Body of pancreas (tissue), 4 donors: Measurements from ENCODE around the gene ANKRD13B.

ENCODE experiments used
- POLR2A ChIP-seq, 3 donors: fragments of 450-650 bp; IDR thresholded peaks; one replicate each; pipeline ENCODE4 v1.6.1; 2016; ENCODE audit warnings: antibody characterized with exemption in 3 of 3, mild to moderate bottlenecking in 2 of 3
- TF ChIP-seq, protein P1 (sequence below), 7 experiments: fragments of 450-650 bp in 4 of 7; fragments of 200-600 bp in 3 of 7; sonication (generic) in 3 of 7; IDR thresholded peaks; one replicate each; pipeline ENCODE4 v1.5.1; 2016 to 2019; ENCODE audit warnings: antibody characterized with exemption in 7 of 7

DNA sequence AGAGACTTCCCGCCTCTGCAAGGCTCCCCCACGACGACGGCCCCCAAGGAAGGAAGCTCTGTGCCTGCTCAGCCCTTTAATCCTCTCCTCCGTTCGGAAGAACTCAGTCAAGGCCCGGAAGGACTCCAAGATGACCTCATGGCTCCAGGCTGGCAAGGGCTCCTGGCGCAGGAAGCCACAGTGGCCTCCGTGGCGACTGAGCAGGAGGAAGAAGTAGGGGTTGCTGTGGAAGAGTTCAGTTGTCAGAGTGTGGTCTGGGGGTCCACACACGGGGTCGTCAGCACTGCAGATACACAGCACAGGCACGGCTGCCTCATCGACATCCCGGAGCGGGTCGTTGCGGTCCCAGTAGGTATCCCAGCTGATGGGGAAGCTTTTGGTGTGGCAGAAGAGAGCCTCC, 30.3 kb upstream of the ANKRD13B start:
- no peak for TF ChIP-seq POLR2A (IDR thresholded peaks at IDR 0.05)
- TF ChIP-seq, protein P1, sequence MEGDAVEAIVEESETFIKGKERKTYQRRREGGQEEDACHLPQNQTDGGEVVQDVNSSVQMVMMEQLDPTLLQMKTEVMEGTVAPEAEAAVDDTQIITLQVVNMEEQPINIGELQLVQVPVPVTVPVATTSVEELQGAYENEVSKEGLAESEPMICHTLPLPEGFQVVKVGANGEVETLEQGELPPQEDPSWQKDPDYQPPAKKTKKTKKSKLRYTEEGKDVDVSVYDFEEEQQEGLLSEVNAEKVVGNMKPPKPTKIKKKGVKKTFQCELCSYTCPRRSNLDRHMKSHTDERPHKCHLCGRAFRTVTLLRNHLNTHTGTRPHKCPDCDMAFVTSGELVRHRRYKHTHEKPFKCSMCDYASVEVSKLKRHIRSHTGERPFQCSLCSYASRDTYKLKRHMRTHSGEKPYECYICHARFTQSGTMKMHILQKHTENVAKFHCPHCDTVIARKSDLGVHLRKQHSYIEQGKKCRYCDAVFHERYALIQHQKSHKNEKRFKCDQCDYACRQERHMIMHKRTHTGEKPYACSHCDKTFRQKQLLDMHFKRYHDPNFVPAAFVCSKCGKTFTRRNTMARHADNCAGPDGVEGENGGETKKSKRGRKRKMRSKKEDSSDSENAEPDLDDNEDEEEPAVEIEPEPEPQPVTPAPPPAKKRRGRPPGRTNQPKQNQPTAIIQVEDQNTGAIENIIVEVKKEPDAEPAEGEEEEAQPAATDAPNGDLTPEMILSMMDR (IDR thresholded peaks at IDR 0.05) = no peak
